LNCaP clone FGC (cell line): ENCODE measurements around the gene CFAP97D2.
"Not testable (repeated sequence)": the region's sequence is repeated elsewhere in the genome, so short reads cannot be mapped to it uniquely, and the experiment has no call there.

Source experiments
- DNase-seq: peaks from one replicate; pipeline ENCODE4 v3.0.0-alpha.2; 2011; ENCODE audit warnings: low read depth
- H3K4me3 ChIP-seq: 2 replicates; pipeline ENCODE4 v1.5.1; 2011; ENCODE audit warnings: mild to moderate bottlenecking, low read depth, low read length, control low read depth
- CTCF ChIP-seq: IDR thresholded peaks from 2 replicates; pipeline ENCODE4 v1.5.1; 2012; ENCODE audit warnings: mild to moderate bottlenecking; ENCODE audit not compliant: control insufficient read depth, insufficient read depth; ENCODE audit errors: extremely low read depth

Gene CFAP97D2

GRCh38 chr13:114145722-114146121 is 33.3 kb upstream of the CFAP97D2 start:
- DNase-seq: no peak
- TF ChIP-seq CTCF: no peak
- H3K4me3 ChIP-seq: no peak overlapping the region

GRCh38 chr13:114146173-114146572 is 32.9 kb upstream of the CFAP97D2 start:
- H3K4me3 ChIP-seq: no peak overlapping the region
- no peak for DNase-seq
- no peak for TF ChIP-seq CTCF

GRCh38 chr13:114146629-114147028 is 32.4 kb upstream of the CFAP97D2 start:
- no peak overlapping the region for H3K4me3 ChIP-seq
- TF ChIP-seq CTCF: no peak
- DNase-seq: no peak

- TF ChIP-seq CTCF: no peak
- no peak for DNase-seq
- H3K4me3 ChIP-seq: no peak overlapping the region
Measured at GRCh38 chr13:114147803-114148520, 31.1 kb upstream of the CFAP97D2 start.

GRCh38 chr13:114148521-114148855 is 30.6 kb upstream of the CFAP97D2 start:
- DNase-seq: no peak
- no peak overlapping the region for H3K4me3 ChIP-seq
- TF ChIP-seq CTCF: no peak

- not testable (repeated sequence) for DNase-seq, H3K4me3 ChIP-seq
Measured at GRCh38 chr13:114148886-114149285, 30.2 kb upstream of the CFAP97D2 start.

- no peak for DNase-seq
- H3K4me3 ChIP-seq: no peak overlapping the region
- no peak for TF ChIP-seq CTCF
Measured at GRCh38 chr13:114149774-114150740, 29.0 kb upstream of the CFAP97D2 start.
